T-helper 1 cell (primary cell): Measurements from ENCODE around the gene HSD11B2.
A peak's percentile ranks its signal among the peaks of the same experiment; 100 is the strongest.

Experiments used
- DNase-seq, 5 donors: peaks; one replicate each; pipeline ENCODE4 v3.0.0-alpha.2; 2012 to 2020

The HSD11B2 gene

GRCh38 chr16:67480833-67481560 lies 50.1 kb downstream of the HSD11B2 start, which contains the start of gene ATP6V0D1:
Gene ATP6V0D1, minus strand, starts transcription at chr16:67481157. Its CDS starts 71 bp downstream, at chr16:67481086.
- peak; percentile 97 to 99 (median 98) for DNase-seq

GRCh38 chr16:67481561-67482232 lies 50.8 kb downstream of the HSD11B2 start:
- DNase-seq: peak in 3 of 5 donors; percentile 31 to 62 (median 32)

GRCh38 chr16:67482233-67482924 lies 51.5 kb downstream of the HSD11B2 start:
- DNase-seq: no peak

GRCh38 chr16:67483150-67483549 lies 52.2 kb downstream of the HSD11B2 start, which contains the start of gene AGRP:
Gene AGRP, minus strand, starts transcription at chr16:67483547. Its CDS starts 149 bp downstream, at chr16:67483398.
- DNase-seq: no peak

GRCh38 chr16:67483731-67484525 lies 53.0 kb downstream of the HSD11B2 start:
- DNase-seq: no peak

GRCh38 chr16:67486805-67487204 lies 55.9 kb downstream of the HSD11B2 start:
- no peak for DNase-seq
